Limb (tissue), 2 donors: ENCODE results near the gene AKAP13.
"Not testable (repeated sequence)": the region's sequence is repeated elsewhere in the genome, so short reads cannot be mapped to it uniquely, and the experiment has no call there.

Experiments
- DNase-seq, 2 donors: peaks; one replicate each; pipeline ENCODE4 v3.0.0-alpha.2; 2016; ENCODE audit errors: extremely low spot score in 2 of 2

AKAP13 gene

DNA sequence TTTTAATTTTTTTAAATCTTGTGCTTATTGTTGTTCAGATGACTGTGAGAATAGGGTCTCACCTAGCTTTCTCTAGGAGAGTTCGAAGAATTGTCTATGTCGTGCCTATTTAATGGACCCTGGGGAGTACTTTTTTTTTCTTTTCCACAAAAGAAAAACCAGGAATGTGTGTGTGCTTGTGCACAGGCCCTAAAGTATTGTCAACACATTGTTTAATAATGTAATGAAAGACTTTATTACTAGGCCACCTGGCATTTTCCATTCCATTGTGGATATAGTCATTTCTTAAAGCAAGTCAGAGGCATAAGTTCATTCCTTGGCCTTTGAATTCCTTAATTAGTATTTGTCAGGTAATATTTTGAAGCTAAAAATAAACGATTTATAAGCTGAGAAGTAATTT, 278.4 kb downstream of the AKAP13 start:
- no peak for DNase-seq

DNA sequence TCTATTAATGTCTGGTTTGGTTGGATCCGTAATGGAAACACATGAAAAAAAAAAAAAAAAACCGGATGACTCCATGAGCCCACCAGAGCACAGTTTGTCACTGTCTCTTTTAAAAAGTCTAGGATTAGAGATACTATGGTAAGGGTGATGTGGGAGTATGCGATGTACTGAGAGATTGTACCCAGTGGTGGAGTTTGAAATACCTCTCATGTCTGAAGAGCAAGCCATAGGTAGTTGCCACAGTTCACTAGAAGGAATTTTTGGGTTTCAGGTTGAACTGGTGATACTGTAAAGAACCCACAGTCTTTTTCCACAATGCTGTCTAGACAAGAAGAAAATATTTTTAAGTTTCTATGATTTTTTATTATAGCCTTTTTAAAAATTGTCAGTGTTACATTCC, 281.5 kb downstream of the AKAP13 start:
- DNase-seq, result no peak

DNA sequence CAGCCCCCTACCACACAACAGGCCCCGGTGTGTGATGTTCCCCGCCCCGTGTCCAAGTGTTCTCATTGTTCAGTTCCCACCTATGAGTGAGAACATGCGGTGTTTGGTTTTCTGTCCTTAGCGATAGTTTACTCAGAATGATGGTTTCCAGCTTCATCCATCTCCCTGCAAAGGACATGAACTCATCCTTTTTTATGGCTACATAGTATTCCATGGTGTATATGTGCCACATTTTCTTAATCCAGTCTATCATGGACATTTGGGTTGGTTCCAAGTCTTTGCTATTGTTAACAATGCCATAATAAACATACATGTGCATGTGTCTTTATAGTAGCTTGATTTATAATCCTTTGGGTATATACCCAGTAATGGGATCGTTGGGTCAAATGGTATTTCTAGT, 285.3 kb downstream of the AKAP13 start:
- DNase-seq, result not testable (repeated sequence)

DNA sequence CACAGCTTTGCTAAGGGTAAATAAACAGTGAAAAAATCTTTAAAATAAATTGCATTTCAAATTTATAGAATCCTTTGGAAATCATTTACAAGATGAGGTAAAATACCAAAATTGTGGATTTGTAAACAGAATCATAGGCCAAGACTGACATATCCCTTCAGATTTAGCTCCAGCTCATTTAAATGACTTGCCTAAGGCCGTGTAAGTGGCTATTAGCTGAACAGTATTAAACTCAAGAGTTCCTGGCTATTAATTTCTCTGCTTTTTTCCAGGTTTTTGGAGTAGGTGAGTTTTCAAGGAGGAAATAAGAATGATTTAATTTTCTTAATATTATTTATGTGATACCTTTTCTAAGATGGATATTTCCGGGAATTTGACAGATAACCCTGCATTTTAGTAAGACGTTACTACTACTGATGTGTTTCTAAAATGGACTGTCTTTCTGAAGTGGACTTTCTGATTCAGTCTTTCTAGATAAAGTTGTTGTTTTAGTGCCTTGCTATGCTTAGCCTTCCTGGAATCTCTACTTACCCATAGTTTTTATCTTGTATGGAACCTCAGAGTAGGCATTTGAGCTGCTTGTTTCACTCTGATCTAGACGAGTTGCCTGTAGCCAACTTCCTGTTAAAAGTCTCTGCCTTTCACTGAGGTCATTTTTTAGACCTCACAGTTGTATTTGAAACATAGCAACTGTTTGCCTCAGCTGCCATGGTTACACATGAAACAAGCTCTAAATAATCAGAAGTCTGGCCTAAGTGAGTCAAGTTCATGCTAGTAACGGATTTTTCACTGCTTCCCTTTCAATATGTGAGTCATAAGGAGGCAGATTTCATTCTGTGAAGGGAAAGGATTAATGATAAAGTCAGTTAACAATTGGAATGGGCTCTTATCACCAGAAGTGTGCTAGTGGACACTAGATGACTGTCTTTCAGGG, 287.4 kb downstream of the AKAP13 start:
- peak; percentile 36 to 92 for DNase-seq

DNA sequence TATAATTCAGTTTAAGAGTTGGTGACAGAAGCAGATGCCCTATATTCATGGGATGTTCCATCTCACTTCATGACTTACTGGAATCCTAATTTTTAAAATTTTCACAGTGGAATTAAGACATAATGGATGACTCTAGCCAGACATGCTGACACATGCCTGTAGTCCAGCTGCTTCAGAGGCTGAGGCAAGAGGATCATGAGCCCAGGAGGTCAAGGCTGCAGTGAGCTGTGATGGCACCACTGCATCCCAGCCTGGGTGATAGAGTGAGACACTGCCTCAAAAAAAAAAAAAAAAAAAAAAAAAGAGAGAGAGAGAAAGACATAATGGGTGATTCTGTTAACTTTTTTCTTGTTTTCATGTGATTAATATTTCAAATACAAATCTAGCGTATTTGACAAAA, 290.8 kb downstream of the AKAP13 start:
- DNase-seq, result no peak

DNA sequence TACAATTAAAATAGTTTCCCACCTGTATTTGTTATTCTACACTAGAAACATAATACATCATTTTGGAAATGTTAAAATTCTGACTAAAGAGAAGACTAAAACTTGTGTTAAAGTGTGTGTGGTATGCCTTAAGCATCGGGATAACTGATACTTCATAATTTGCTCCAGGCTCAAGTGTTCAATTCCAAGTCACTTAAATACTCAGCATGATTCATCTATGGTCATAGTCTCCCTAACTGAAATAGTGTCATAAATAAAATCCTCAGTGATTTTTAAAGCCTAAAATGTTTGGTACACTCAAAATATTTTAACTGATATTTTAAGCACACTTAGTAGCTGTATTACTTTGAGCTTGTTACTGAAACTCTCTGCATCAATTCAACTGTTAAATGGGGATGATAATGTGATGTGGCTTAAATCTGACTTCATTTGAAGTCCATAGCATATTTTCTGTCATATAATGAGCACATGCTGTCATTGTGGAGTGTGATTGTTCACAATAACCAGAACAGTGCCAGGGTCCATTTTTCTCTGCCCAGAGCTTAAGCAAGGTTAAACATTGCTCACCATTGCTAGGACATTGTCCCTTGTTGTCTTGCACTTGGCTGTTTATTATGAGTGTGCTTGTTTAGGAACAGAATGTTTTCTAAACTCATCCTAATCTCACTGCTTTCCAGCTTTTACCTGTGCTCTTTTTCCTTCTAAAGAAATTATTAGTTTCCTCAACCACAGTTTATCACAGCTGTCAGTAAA, 292.1 kb downstream of the AKAP13 start:
- no peak for DNase-seq

DNA sequence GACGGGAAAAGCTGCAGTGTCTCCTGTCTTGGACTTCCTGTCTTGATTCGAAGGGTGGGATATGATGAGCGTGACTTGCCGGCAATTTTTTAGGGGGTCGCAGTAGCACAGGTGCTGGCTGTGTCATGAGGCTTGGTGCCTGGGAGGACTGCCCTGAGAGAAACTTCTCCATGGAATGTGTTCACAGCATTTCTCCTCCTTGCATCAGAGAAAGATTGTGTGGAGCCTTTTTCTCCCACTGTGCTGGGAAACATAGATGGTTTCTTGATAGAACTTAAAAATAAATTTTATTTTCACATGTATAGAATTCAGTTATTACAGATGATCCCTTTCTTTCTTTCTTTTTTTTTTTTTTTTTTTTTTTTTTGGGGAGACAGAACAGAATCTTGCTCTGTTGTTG, 292.9 kb downstream of the AKAP13 start:
- DNase-seq, result no peak

DNA sequence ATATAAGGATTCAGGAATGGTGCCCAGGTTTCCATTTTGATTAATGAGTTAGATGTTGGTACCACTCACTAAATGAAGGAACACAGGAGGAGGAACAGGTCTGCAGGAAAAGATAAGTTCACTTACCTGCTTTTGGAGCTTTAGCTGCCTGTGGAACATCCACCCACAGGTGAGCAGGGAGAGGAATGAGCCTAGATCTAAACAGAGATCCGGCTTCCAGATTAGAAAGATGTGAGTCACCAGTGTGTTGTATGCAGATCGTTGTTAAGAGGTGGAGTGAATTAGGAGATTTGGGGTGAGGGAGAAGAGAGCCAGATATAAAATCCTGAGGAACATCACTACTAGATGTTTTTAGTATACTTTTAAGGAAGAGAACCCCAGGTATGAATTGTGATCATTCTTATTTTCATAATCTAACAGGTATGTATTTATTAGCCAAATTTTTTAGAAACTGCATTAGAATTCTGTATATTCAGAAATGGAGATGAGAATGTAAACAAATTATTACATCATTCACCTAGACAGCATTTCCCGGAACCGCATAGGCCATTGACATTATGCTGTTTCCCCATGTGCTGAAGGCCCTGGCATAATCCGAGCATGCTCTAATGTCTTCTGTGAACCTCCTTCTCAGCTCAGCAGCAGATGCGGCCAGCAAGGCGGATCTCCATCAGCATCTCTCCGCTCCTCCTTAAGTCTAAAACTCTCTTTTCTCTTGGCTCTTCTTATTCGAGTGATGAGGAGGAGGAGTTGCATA, 296.1 kb downstream of the AKAP13 start:
- DNase-seq, result no peak

DNA sequence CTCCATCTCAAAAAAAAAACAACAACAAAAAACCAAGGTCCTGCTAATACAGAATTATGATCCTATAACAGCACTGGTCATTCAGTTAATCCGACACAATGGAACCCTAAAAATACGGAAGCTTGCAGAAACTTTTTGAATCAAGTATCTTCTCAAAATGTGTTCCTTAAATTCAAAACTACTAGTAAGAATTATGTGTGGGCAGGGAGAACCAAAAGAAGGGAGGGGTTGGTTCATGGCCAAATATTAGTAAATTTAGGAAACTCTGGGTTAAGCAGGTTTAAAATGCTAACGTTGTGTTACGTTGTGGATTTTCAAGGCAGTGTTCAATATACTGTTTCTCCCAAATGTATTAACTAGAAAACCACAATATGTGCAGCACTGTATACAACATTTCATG, 298.8 kb downstream of the AKAP13 start:
- no peak for DNase-seq

DNA sequence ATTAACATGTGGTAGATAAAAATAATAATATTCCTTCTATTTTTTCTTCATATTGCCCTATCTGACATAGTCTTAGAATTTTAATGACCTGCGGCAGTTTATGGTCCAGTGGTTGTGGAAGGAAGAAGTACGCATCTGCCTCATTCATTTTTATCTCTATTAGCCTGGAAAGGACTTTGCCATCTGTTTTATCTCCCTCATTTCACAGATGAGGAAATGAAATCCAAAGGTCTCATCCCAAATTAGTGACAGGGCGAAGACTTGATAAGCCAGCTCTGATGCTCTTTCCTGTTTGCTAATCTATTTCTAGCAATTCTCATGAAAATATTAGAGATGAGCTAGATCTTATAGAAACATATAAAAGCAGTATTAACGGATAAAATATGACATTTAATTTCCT, 301.0 kb downstream of the AKAP13 start:
- DNase-seq, result no peak

DNA sequence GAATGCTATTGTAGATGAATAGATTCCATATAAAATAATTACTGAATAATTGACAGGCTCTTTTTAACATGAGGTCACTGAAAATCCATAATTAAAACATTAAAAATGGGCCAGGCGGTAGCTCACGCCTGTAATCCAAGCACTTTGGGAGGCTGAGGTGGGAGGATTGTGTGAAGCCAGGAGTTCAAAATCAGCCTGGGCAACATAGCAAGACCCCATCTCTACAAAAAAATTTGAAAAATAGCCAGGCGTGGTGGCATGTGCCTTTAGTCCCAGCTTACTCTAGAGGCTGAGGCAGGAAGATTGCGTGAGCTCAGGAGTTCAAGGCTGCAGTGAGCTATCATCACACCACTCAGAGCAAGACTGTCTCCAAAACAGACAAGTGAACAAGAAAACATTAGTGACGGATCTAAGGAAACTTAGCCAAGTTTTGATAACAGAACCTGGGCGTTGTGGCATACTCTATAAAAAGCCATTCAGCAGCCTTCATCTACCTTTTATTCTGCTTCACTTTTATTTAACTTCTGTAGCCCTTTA, 303.8 kb downstream of the AKAP13 start:
- no peak for DNase-seq

DNA sequence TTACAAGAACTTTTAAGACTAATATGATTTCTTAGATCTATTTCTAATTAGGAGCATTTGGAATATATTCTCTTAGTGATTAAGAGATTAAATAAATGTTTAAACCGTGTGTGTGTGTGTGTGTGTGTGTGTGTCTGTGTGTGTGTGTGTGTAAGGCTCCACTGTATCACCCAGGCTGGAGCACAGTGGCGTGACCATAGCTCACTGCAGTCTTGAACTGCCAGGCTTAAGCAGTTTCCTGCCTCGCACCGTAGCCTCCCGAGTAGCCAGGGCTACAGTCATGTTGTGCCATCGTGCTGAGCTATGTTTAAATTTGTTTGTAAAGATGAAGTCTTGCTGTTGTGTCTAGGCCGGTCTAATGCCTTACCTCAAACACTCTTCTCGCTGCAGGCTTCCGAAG, 305.0 kb downstream of the AKAP13 start:
- DNase-seq, result no peak

DNA sequence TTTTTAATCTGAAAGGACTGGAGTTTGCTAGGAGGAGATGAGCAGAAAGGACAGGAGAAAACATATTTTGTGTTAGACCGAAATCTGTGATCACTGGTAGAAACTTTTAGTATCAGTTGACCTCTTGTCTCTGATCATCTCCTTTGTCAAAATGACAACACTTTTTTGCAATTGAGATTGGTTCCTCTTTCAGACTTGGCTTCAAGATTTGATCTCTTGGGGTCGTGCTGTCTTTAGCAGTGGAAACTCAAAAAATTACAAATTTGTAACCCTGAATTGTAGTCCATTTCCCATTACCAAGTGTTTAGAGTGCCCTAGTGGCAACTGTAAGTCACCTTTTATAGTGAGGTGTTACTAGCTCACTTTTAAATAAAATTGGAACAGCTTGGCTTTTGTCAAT, 306.9 kb downstream of the AKAP13 start:
- no peak for DNase-seq

DNA sequence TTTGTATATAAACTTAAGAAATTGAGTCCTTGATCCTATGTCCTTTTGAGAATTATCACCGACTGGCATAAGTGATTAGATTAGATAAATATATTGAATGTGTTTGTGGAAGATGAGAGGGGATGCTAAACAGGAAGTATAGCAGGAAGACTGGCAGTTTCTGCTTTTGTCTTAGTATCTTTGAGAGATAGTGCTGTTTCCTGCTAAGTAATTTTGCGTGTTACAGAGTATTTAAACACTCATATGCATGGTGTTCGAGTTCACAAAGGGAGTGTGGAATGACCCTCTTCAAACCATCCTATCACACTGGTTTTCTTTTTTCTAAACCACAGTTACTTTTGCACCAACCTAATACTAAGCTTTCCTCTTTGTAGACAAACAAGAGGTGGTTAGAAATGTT, 308.3 kb downstream of the AKAP13 start:
- DNase-seq, result no peak

DNA sequence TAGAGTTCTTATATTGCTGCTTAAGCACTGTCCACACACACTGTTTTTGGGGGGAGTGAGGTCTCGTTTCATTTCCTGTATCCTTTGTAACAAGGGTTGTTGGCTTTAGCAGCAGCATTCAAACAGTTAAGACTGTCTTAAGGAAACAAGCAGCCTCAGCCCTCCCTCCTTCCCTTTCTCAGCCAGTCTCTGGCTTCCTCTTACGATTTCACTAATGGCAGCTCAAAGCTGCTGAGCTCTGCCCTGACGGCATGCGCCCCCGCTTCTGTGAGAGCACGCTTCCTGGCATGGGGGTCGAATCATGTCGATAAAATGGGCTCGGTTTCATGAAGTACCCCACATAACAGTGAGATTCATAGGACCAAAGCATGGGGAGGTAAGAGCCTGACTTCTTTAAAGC, 309.3 kb downstream of the AKAP13 start:
- DNase-seq, result peak; percentile 56 to 57

DNA sequence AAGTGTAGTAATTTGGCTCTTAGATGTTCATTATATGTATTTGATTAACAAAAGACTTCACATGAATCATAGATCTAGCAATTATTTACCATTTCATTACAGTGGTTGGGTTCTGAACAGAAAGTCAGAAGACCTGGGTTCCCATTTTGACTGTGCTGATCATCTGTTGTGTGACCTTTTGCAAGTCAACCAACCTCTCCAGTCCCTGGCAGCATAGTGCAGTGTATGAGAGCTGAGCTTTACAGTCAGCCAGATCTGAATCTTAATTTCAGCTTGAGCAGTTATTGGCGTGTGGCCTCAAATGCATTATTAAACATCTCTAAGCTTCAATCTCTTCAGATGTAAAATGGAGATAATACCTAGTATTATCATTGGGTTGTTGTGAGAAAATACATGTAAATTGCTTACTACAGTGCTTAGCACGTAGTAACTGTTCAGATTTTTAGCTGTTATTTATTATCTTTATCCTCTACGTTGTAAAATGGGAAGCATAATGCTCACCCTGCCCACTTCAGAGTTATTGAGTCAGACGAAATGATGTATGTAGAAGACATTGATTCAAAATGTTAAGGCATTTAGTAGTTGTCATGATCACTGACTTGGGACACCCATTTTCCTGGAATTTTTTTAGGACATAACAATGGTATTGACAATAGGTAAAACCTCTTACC, 310.3 kb downstream of the AKAP13 start:
- DNase-seq, result no peak

DNA sequence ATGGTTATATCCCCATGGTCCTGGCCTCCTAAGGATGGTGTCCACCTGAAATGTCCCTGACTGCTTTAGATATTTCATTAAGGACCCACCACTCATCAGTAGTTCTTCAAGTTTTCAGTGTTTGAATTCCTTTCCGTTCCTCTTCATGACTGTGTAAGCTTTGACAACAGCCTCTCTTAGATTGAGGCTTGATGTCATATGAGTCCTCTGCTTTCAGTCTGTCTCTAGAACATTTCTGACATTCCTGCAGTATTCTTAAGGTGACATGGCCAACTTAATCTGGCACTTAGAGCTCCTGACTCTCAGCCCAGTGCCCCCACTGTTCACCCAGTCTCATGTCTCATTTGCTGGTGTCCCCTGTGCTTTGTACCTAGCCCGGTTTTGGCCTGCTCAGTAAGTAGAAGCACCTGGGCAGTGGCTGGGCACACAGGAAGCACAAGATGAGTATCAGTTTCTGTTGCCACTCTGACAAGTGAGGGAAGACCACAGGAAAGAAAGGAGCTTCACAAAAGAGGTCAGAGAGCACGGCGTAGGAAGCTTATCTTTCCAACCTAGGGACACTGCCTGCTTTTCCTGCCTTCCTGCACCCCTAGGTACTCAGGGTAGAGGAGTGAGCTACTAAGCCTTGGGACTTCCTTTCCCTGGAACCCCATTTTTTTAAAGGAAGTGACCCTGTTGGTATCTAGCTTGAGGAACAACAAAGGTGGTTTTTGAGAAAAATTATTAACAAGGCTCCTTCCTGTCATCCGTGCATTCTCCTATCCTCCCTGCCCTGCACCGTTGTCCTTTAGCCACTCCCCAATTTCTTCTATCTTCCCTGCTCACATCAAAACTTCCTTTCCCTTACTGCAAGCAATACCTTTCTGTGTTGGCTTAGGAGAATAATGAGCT, 311.2 kb downstream of the AKAP13 start:
- no peak for DNase-seq

DNA sequence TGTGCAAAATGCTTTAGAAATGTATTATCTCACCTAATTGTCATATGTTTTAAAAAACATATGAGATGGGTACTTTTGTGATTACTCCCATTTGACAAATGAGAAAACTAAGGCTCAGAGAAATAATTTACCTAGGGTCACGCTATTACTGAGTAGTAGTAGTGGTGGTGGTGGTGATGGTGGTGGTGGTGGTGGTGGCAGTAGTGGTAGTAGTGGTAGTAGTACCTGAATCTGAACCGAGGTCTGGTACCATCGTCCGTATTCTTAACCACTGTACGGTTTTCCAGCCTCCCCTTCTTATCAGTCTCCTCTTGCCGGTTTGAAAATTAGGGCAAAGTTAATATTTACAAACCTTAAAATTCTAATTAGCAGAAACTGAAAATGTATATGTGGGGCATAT, 311.9 kb downstream of the AKAP13 start:
- no peak for DNase-seq

DNA sequence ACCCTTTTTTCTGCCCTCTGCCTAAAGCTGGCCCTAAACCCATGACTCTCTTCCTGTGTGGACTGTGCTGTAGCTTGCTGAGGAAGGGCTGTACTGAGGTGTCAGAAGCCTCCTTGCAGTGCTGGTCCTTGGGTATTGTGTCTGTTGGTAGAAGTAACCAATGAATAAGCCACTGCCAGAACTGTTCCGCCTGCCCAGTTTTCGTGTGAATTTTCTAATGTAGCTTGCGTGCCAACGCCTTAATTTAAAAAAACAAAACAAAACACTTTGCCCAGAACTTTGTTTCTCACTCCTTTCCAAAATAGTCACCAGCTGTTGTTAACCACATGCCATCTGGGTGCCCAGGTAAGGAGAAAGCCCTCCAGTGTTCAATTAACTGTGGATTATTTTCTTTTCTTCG, 312.5 kb downstream of the AKAP13 start:
- DNase-seq, result no peak

DNA sequence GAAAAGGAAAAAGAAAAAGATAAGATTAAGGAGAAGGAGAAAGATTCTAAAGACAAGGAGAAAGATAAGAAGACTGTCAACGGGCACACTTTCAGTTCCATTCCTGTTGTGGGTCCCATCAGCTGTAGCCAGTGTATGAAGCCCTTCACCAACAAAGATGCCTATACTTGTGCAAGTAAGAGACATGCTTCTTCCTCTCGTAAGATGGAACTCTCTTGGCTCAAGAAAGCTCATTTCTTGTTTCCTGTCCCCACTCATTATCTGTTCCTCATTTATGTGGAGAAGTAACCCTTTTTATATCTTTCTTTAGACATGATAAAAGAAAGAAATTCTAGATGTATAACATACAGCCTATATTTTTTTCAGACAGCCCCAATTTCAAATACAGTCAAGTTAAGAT, 312.9 kb downstream of the AKAP13 start:
- DNase-seq, result no peak
